ENCODE results near the gene FOXP1.

GRCh38 chr3:71520161-71521020, 63.1 kb downstream of the FOXP1 start:
- TF ChIP-seq POLR2A (IDR thresholded peaks at IDR 0.05) = no peak
- no peak for TF ChIP-seq CTCF (IDR thresholded peaks at IDR 0.05)
- TF ChIP-seq EP300 (IDR thresholded peaks at IDR 0.05) = no peak
